HG03442 (cell line): ENCODE results near the gene ESPN.

Experiments
- ATAC-seq: cut with Tn5 transposase; IDR thresholded peaks from one replicate; pipeline ENCODE4 v1.9.1; 2021; ENCODE audit warnings: mild to moderate bottlenecking, moderate library complexity; ENCODE audit not compliant: unreplicated experiment

The ESPN gene

DNA sequence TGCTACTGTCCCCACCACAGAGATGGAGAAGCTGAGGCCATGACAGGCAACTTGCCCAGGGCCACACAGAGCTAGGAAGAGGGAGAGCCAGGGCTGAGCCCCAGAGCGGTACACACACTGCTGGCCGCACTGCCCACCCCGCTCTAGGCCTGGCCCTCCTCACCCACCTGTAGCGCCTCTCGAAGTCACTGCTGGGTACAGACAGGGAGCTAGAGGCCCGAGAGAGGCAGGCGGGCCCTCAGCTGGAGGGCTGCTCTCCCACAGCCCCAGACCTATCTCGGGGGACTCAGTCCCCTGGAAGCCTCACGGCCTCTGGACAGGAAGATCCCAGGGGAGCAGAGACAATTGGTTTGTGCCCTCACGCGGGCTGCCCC, 84.2 kb downstream of the ESPN start:
- no peak for ATAC-seq

GRCh38 chr1:6509220-6509918, 84.8 kb downstream of the ESPN start:
- no peak for ATAC-seq

DNA sequence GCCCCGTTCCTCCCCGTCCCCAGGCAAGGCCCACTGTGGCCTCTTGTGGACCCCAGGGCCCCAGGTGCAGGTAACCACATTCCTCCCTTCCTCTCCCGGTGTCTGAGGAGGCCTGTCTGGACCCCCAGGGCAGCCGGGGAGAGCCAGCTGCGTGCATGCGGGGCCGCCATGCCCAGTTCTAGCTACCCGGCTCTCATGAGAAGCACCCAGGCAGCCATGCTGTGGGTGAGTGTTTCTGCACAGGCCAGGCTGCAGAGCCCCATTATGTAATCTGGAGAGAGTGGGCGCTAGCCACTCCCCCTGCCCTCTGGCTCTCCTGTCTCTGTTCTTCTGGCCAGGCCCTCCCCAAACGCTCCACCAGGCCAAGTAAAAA, 85.3 kb downstream of the ESPN start:
- ATAC-seq, result no peak

- ATAC-seq, result no peak
Observed at GRCh38 chr1:6510493-6510892, 85.9 kb downstream of the ESPN start.
